Upper lobe of left lung (tissue), 4 donors: ENCODE results near the gene DGKB.

ENCODE experiments used
- EP300 ChIP-seq, 4 donors: sonication (generic); formaldehyde crosslinking; IDR thresholded peaks; one replicate each; pipeline ENCODE4 v1.5.1; 2017; ENCODE audit warnings: antibody characterized with exemption in 4 of 4, control low read depth in 2 of 4
- POLR2A ChIP-seq, 4 donors: fragments of 450-650 bp; IDR thresholded peaks; one replicate each; pipeline ENCODE4 v1.5.1; 2016 to 2017; ENCODE audit warnings: antibody characterized with exemption in 4 of 4, mild to moderate bottlenecking in 2 of 4
- POLR2AphosphoS5 ChIP-seq, 2 donors: sonication (generic); formaldehyde crosslinking; IDR thresholded peaks; one replicate each; pipeline ENCODE4 v1.5.1; 2017; ENCODE audit warnings: antibody characterized with exemption in 2 of 2
- TF ChIP-seq, protein P1 (sequence below), 6 experiments: fragments of 450-650 bp in 4 of 6; fragments of 200-600 bp in 2 of 6; sonication (generic) in 2 of 6; IDR thresholded peaks; one replicate each; pipeline ENCODE4 v1.5.1; 2016 to 2019; ENCODE audit warnings: antibody characterized with exemption in 6 of 6

DNA sequence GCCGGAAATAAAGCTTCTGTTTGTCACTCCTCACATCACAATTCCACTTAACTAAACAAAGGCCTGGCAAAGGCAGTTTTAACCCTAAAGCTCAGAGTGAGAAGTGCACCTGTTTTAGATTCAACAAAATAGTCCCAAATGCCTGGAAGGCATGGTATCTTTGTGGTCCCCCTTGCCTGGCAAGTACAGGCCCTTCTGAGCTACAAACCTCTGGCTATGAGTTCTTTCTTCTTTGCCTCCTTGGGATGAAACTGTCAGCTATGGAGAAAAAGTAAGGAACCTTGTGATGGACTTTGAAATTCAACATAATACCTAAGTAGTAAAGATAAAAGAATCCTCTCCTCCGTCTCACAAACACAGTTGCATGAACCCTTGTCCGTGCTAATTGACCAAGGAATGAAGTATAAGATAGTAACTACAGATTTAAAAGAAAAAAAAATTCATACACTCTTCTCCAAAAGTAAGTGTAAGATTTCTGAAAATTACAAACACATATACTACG is 668.6 kb downstream of the DGKB start:
- TF ChIP-seq POLR2AphosphoS5 (IDR thresholded peaks at IDR 0.05) = no peak
- TF ChIP-seq, protein P1, sequence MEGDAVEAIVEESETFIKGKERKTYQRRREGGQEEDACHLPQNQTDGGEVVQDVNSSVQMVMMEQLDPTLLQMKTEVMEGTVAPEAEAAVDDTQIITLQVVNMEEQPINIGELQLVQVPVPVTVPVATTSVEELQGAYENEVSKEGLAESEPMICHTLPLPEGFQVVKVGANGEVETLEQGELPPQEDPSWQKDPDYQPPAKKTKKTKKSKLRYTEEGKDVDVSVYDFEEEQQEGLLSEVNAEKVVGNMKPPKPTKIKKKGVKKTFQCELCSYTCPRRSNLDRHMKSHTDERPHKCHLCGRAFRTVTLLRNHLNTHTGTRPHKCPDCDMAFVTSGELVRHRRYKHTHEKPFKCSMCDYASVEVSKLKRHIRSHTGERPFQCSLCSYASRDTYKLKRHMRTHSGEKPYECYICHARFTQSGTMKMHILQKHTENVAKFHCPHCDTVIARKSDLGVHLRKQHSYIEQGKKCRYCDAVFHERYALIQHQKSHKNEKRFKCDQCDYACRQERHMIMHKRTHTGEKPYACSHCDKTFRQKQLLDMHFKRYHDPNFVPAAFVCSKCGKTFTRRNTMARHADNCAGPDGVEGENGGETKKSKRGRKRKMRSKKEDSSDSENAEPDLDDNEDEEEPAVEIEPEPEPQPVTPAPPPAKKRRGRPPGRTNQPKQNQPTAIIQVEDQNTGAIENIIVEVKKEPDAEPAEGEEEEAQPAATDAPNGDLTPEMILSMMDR (IDR thresholded peaks at IDR 0.05) = no peak
- no peak for TF ChIP-seq POLR2A (IDR thresholded peaks at IDR 0.05)
- no peak for TF ChIP-seq EP300 (IDR thresholded peaks at IDR 0.05)
